ENCODE results near the gene MBD2. TPM values are rescaled to one million over a fixed set of nuclear protein-coding genes. Genes with fewer than 3 reads are reported as not detected.
"Not testable (repeated sequence)": the region's sequence is repeated elsewhere in the genome, so short reads cannot be mapped to it uniquely, and the experiment has no call there.

Gene MBD2
- total RNA-seq, 1 donor from 2014 or later = 150 TPM

- CTCF ChIA-PET = interaction anchor here (2.8 kb wide), 1 partner anchor 11 kb away, joined by 11 read pairs; no protein-coding TSS in a partner anchor
- Mint-ChIP-seq H3K27ac (no peak overlapping the region), H3K4me1 (peaks cover 5% of the 10 kb centered on the region)
Measured at GRCh38 chr18:54130631-54131030, 93.8 kb downstream of the MBD2 start.

GRCh38 chr18:54130177-54130576 is 94.3 kb downstream of the MBD2 start:
- DNase-seq (no peak), ATAC-seq (ENCODE audit: low read depth) (no peak)
- H3K36me3 Mint-ChIP-seq (ENCODE audit: low read depth) = no peaks in the 10 kb centered on the region
- H3K27me3 Mint-ChIP-seq = no peaks in the 10 kb centered on the region
- POLR2A ChIA-PET = no interaction called here
- intact Hi-C loops (cut with micrococcal nuclease) = no loop called here
- H3K4me1 Mint-ChIP-seq = peaks cover 5% of the 10 kb centered on the region
- H3K27ac Mint-ChIP-seq = no peak overlapping the region
- TF ChIP-seq CTCF (IDR thresholded peaks at IDR 0.05) = no peak
- no peak overlapping the region for H3K4me3 Mint-ChIP-seq
- CTCF ChIA-PET = interaction anchor here (2.8 kb wide), 1 partner anchor 11 kb away, joined by 11 read pairs; no protein-coding TSS in a partner anchor
- H3K9me3 Mint-ChIP-seq = no peaks in the 10 kb centered on the region

More at GRCh38 chr18:54130631-54131030, 93.8 kb downstream of the MBD2 start:
- Mint-ChIP-seq H3K9me3 (no peaks in the 10 kb centered on the region), H3K36me3 (ENCODE audit: low read depth) (no peaks in the 10 kb centered on the region), H3K4me3 (no peak overlapping the region), H3K27me3 (no peaks in the 10 kb centered on the region)
- intact Hi-C loops (cut with micrococcal nuclease) = no loop called here
- ATAC-seq (ENCODE audit: low read depth) = no peak
- no peak for DNase-seq
- TF ChIP-seq CTCF (IDR thresholded peaks at IDR 0.05) = no peak
- POLR2A ChIA-PET = no interaction called here

GRCh38 chr18:54129448-54130067 is 94.9 kb downstream of the MBD2 start:
- Mint-ChIP-seq H3K4me3 (no peak overlapping the region), H3K27ac (no peak overlapping the region), H3K9me3 (no peaks in the 10 kb centered on the region), H3K36me3 (ENCODE audit: low read depth) (no peaks in the 10 kb centered on the region), H3K4me1 (peaks cover 5% of the 10 kb centered on the region), H3K27me3 (no peaks in the 10 kb centered on the region)
- intact Hi-C loops (cut with micrococcal nuclease) = no loop called here
- ChIA-PET CTCF (interaction anchor here (2.8 kb wide), 1 partner anchor 10 kb away, joined by 11 read pairs; no protein-coding TSS in a partner anchor), POLR2A (no interaction called here)
- DNase-seq = no peak
- no peak for TF ChIP-seq CTCF (IDR thresholded peaks at IDR 0.05)
- ATAC-seq (ENCODE audit: low read depth) = no peak

DNA sequence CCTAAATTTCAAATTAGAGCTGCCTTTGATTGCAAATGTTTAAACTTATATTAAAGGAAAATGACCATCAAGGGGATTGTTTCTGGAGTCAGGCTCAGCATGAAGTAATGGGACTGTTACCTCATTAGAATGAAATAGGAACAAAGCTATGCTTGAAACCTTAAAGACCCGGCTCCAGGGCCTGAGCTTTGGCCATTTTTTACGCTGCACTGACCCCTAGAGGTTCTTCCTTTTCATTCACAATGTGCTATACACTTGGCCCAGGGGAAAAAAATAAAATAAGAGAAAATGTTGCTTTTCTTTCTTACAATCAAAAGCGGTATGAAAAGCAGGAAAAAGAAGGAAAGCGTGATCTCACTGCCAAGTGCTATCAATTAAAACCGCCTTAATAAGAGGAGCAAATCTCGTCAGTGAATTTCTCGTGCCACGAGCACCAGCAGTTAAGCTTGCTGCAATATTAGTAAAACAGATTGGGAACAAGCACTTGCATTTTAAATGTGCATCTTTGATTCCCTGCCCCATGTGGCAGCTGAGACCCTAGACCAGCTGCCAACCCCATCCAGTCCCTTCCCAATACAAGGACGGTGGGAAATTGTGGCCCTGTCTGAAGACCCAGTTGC is 96.6 kb downstream of the MBD2 start:
- H3K27ac Mint-ChIP-seq = no peak overlapping the region
- no peak overlapping the region for H3K4me3 Mint-ChIP-seq
- ChIA-PET POLR2A (no interaction called here), CTCF (interaction anchor here (0.8 to 2.8 kb wide), 4 partner anchors 8 to 558 kb away, joined by 3 to 11 read pairs (median 6); no protein-coding TSS in a partner anchor)
- intact Hi-C loops (cut with micrococcal nuclease) = loop anchor here (1.0 kb wide), 1 partner anchor 560 kb away; no protein-coding TSS in a partner anchor
- H3K4me1 Mint-ChIP-seq = peaks cover 5% of the 10 kb centered on the region
- ATAC-seq (ENCODE audit: low read depth) (no peak), DNase-seq (no peak)
- H3K27me3 Mint-ChIP-seq = no peaks in the 10 kb centered on the region
- H3K36me3 Mint-ChIP-seq (ENCODE audit: low read depth) = no peaks in the 10 kb centered on the region
- H3K9me3 Mint-ChIP-seq = no peaks in the 10 kb centered on the region
- TF ChIP-seq CTCF (IDR thresholded peaks at IDR 0.05) = no peak

- H3K4me3 Mint-ChIP-seq = no peak overlapping the region
- no peaks in the 10 kb centered on the region for H3K27me3 Mint-ChIP-seq
- TF ChIP-seq CTCF (IDR thresholded peaks at IDR 0.05) = no peak
- H3K9me3 Mint-ChIP-seq = no peaks in the 10 kb centered on the region
- intact Hi-C loops (cut with micrococcal nuclease) = no loop called here
- ChIA-PET CTCF (no interaction called here), POLR2A (no interaction called here)
- H3K36me3 Mint-ChIP-seq (ENCODE audit: low read depth) = no peaks in the 10 kb centered on the region
- H3K4me1 Mint-ChIP-seq = peaks cover 5% of the 10 kb centered on the region
- no peak for DNase-seq
- no peak for ATAC-seq (ENCODE audit: low read depth)
- no peak overlapping the region for H3K27ac Mint-ChIP-seq
Measured at GRCh38 chr18:54125429-54125828, 99.0 kb downstream of the MBD2 start.

GRCh38 chr18:54123720-54124440 is 100.6 kb downstream of the MBD2 start:
- H3K27ac Mint-ChIP-seq; intact Hi-C loops (cut with micrococcal nuclease): not testable (repeated sequence)

More at GRCh38 chr18:54123720-54124440, 100.6 kb downstream of the MBD2 start:
- H3K36me3 Mint-ChIP-seq (ENCODE audit: low read depth); POLR2A ChIA-PET; H3K4me3 Mint-ChIP-seq; ATAC-seq (ENCODE audit: low read depth); DNase-seq; H3K4me1 Mint-ChIP-seq; H3K9me3 Mint-ChIP-seq; H3K27me3 Mint-ChIP-seq: not testable (repeated sequence)
- CTCF ChIA-PET = interaction anchor here (1.0 kb wide), 1 partner anchor 146 kb away, joined by 3 read pairs; no protein-coding TSS in a partner anchor
